Esophagus muscularis mucosa (tissue), 3 donors: ENCODE data around the gene CINP.

Source experiments
- POLR2A ChIP-seq: fragments of 450-650 bp; IDR thresholded peaks from one replicate; pipeline ENCODE4 v1.6.1; 2017; ENCODE audit warnings: antibody characterized with exemption, moderate library complexity, mild to moderate bottlenecking, low read depth
- POLR2AphosphoS5 ChIP-seq, 2 donors: sonication (generic); formaldehyde crosslinking; IDR thresholded peaks; one replicate each; pipeline ENCODE4 v1.6.1; 2017; ENCODE audit warnings: antibody characterized with exemption in 2 of 2
- TF ChIP-seq, protein P1 (sequence below), 3 experiments: fragments of 200-600 bp in 2 of 3; fragments of 450-650 bp in 1 of 3; sonication (generic) in 2 of 3; IDR thresholded peaks; one replicate each; pipeline ENCODE4 v1.5.1; 2017 to 2019; ENCODE audit warnings: antibody characterized with exemption in 3 of 3, mild to moderate bottlenecking in 2 of 3, moderate library complexity in 1 of 3

DNA sequence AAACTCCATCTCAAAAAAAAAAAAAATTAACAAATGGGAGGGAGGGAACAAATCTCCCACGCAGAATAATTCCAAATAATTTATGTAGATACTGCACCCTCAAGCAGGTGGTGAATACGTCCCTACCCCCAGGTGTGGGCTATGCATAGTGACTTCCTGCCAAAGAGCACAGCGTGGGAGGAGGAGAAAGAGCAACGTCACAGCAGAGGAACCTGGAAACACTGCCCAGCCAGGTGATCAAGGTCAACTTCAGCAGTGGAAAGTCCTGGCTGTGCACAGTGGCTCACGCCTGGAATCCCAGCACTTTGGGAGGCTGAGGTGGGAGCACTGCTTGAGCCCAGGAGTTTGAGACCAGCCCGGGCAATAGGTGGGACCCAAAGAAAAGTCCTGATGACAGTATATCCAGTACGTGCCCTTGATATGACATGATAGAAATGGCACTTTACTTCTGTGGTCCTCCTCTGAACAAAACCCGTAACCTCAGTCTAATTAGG lies 9.5 kb downstream of the CINP start:
- TF ChIP-seq, protein P1, sequence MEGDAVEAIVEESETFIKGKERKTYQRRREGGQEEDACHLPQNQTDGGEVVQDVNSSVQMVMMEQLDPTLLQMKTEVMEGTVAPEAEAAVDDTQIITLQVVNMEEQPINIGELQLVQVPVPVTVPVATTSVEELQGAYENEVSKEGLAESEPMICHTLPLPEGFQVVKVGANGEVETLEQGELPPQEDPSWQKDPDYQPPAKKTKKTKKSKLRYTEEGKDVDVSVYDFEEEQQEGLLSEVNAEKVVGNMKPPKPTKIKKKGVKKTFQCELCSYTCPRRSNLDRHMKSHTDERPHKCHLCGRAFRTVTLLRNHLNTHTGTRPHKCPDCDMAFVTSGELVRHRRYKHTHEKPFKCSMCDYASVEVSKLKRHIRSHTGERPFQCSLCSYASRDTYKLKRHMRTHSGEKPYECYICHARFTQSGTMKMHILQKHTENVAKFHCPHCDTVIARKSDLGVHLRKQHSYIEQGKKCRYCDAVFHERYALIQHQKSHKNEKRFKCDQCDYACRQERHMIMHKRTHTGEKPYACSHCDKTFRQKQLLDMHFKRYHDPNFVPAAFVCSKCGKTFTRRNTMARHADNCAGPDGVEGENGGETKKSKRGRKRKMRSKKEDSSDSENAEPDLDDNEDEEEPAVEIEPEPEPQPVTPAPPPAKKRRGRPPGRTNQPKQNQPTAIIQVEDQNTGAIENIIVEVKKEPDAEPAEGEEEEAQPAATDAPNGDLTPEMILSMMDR (IDR thresholded peaks at IDR 0.05) = no peak
- TF ChIP-seq POLR2AphosphoS5 (IDR thresholded peaks at IDR 0.05) (no peak), POLR2A (no peak)
